GM18870 (cell line): ENCODE data around the gene FRZB.

Experiments
- ATAC-seq: cut with Tn5 transposase; IDR thresholded peaks from one replicate; pipeline ENCODE4 v1.9.1; 2021; ENCODE audit warnings: moderate library complexity; ENCODE audit not compliant: unreplicated experiment

The FRZB gene

DNA sequence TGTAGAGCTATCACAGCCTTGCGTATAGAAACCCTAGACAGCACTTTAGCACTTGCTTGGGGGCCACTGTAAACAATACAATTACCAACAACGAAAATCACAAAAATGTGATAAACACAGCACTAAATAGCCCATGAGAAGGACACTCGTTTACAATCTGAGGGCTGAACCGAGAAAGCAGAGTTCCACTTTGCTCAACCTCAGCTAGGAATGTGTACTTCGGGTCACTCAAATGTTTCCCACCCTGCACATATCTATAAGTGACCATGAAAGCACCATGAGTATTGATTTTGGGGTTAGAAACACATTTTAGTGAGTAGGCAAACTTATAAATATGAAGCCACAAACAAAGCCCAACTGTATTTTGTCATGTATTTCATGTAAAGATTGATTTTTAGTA lies 62.3 kb downstream of the FRZB start:
- no peak for ATAC-seq

GRCh38 chr2:182798736-182799135 lies 67.7 kb downstream of the FRZB start:
- no peak for ATAC-seq

GRCh38 chr2:182792441-182792840 lies 74.0 kb downstream of the FRZB start:
- ATAC-seq: no peak

DNA sequence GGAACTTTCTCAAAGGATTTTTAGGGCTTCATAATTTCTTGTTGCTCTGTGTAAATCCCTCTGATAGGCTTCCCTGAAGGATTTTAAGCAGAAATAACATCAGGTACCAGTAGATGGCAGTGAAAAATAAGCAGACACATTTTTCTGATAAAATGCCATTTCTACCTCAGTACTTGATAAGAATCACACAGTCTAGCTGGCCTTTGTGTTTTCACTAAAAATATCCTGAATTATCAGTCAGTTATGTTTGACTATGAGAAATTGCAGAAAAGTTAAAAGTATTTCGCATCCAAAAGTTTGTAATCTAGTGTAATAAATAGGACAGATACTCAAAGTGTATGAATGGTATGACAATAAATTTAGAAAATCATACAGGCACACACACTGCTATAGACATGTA lies 81.7 kb downstream of the FRZB start:
- ATAC-seq: no peak

DNA sequence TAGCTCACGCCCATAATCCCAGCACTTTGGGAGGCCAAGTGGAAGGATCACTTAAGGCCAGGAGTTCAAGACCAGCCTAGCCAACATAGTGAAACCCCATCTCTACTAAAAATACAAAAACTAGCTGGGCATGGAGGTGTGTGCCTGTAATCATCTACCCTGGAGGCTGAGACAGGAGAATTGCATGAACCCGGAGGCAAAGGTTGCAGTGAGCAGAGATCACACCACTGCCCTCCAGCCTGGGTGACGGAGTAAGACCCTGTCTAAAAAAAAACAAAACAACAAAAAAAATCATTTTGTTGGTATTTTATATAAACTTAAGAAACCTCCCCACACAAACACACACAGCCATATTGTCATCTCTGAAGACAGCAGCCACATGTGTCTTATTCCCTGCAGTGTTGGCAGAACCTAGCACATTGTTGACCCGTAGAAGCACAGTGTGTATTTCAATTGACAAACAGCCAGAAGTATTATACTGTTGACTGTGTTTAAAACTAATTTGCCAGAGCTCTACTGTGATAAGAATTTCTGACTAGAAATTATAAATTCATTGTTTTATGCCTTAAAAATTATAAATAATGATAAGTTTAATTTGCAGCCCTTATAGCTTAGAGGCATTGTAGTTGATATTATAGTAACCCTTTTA lies 82.3 kb downstream of the FRZB start:
- no peak for ATAC-seq
